ENCODE measurements around the gene SNAP91. TPM values are rescaled to one million over a fixed set of nuclear protein-coding genes. Genes with fewer than 3 reads are reported as not detected.

Gene SNAP91
- total and polyA plus RNA-seq, 12 donors, result 0.19 to 19.5 (median 4.9) TPM

GRCh38 chr6:83597511-83597910 lies 111.4 kb downstream of the SNAP91 start:
- H3K27me3 ChIP-seq, result no peaks in the 10 kb centered on the region
- no peak for ATAC-seq
- no peaks in the 10 kb centered on the region for H3K9me3 ChIP-seq
- intact Hi-C loops (cut with DNase I), result no loop called here
- no peak for DNase-seq
- 86 to 87% methylated on average over 1 of the region's 1 CpG for WGBS, 2 donors
- no peaks in the 10 kb centered on the region for H3K4me1 ChIP-seq
- H3K27ac ChIP-seq, result no peak overlapping the region
- no peak overlapping the region for H3K4me3 ChIP-seq
- no peak for TF ChIP-seq CTCF (IDR thresholded peaks at IDR 0.05)
- no peaks in the 10 kb centered on the region for H3K36me3 ChIP-seq

GRCh38 chr6:83597051-83597450 lies 111.8 kb downstream of the SNAP91 start:
- H3K4me1 ChIP-seq, result no peaks in the 10 kb centered on the region
- no peak for DNase-seq
- H3K27me3 ChIP-seq, result no peaks in the 10 kb centered on the region
- H3K27ac ChIP-seq, result no peak overlapping the region
- ATAC-seq, result no peak
- H3K36me3 ChIP-seq, result no peaks in the 10 kb centered on the region
- H3K4me3 ChIP-seq, result no peak overlapping the region
- no peaks in the 10 kb centered on the region for H3K9me3 ChIP-seq
- no peak for TF ChIP-seq CTCF (IDR thresholded peaks at IDR 0.05)
- WGBS, 2 donors, result 47 to 77% methylated on average over 1 of the region's 1 CpG
- intact Hi-C loops (cut with DNase I), result no loop called here

GRCh38 chr6:83594941-83595340 lies 114.0 kb downstream of the SNAP91 start:
- ATAC-seq (no peak), DNase-seq (no peak)
- Histone ChIP-seq H3K9me3 (no peaks in the 10 kb centered on the region), H3K36me3 (no peaks in the 10 kb centered on the region), H3K27ac (no peak overlapping the region), H3K4me1 (peaks cover 0 to 3% (median 0%) of the 10 kb centered on the region in 9 donors), H3K27me3 (no peaks in the 10 kb centered on the region), H3K4me3 (no peak overlapping the region)
- no peak for TF ChIP-seq CTCF (IDR thresholded peaks at IDR 0.05)
- intact Hi-C loops (cut with DNase I), result no loop called here

- no peak for TF ChIP-seq CTCF (IDR thresholded peaks at IDR 0.05)
These were observed 115.5 kb downstream of the SNAP91 start for GRCh38 chr6:83593395-83593785.

More at GRCh38 chr6:83593395-83593785, 115.5 kb downstream of the SNAP91 start:
- DNase-seq (no peak), ATAC-seq (no peak)
- Histone ChIP-seq H3K4me1 (peaks cover 0 to 3% (median 0%) of the 10 kb centered on the region in 9 donors), H3K36me3 (no peaks in the 10 kb centered on the region), H3K9me3 (no peaks in the 10 kb centered on the region), H3K4me3 (no peak overlapping the region), H3K27ac (no peak overlapping the region), H3K27me3 (no peaks in the 10 kb centered on the region)
- WGBS, 2 donors, result 90 to 95% methylated on average over 9 of the region's 9 CpGs
- intact Hi-C loops (cut with DNase I), result no loop called here
